ENCODE measurements around the gene AOPEP.

The AOPEP gene

DNA sequence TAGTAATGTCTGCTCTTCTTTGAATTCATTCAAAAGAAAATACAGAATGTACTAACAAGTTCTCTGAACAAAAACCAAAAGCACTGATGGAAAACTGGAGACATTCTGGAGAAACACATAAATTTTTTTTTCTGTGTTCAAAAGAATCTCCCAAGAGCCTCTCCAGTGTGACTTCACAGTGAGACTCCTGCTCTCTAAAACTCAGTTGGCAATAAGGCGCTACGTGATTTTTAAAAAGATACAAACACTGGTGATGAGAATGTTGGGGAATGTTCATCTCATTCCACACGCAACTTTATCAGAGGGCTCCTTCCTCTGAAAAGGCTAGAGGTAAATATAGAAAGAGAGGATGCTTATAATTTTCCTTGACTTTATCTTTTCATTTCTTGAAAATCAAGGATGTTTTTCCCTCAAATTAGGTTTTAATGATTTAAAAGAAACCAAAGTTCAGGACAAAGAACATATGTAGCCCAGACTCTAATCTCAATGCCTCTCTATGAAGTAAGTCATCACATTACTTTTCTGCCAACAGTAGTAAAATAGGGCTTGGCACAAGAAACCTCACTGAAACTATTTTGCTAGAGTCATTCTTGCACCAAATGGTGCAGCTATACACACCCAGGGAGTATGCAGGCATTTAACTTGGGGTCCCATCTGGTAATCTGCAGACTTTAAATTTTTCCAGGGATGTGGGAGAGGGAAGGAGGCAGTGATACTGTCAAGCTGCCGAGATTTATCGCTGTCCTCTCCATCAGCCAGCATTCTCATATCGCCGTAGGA is 12.9 kb upstream of the AOPEP start:
- Histone ChIP-seq H3K4me3 (ENCODE audit: low read depth, low read length, poor library complexity, severe bottlenecking) (no peak overlapping the region), H3K4me1 (ENCODE audit: insufficient read depth, low read length, severe bottlenecking) (no peaks in the 10 kb centered on the region), H3F3A (ENCODE audit: insufficient read depth, low read length) (no peaks in the 10 kb centered on the region), H3K9ac (ENCODE audit: low read length) (no peak overlapping the region), H3K9me2 (ENCODE audit: low read depth, low read length) (no peaks in the 10 kb centered on the region), H2AFZ (ENCODE audit: low read length) (no peak overlapping the region), H3K27me3 (ENCODE audit: insufficient read depth, low read length) (no peaks in the 10 kb centered on the region), H3K36me3 (ENCODE audit: insufficient read depth, low read length) (no peaks in the 10 kb centered on the region), H3K9me3 (ENCODE audit: low read length) (peaks cover 11% of the 10 kb centered on the region; the same call in 1 of the 2 replicates), H3K4me2 (ENCODE audit: low read length) (no peak overlapping the region), H3K27ac (ENCODE audit: low read depth, low read length, poor library complexity, severe bottlenecking) (no peak overlapping the region), H4K20me1 (ENCODE audit: insufficient read depth, low read length) (no peaks in the 10 kb centered on the region), H3K79me2 (ENCODE audit: insufficient read depth, low read length) (no peaks in the 10 kb centered on the region)
- TF ChIP-seq, protein P1, sequence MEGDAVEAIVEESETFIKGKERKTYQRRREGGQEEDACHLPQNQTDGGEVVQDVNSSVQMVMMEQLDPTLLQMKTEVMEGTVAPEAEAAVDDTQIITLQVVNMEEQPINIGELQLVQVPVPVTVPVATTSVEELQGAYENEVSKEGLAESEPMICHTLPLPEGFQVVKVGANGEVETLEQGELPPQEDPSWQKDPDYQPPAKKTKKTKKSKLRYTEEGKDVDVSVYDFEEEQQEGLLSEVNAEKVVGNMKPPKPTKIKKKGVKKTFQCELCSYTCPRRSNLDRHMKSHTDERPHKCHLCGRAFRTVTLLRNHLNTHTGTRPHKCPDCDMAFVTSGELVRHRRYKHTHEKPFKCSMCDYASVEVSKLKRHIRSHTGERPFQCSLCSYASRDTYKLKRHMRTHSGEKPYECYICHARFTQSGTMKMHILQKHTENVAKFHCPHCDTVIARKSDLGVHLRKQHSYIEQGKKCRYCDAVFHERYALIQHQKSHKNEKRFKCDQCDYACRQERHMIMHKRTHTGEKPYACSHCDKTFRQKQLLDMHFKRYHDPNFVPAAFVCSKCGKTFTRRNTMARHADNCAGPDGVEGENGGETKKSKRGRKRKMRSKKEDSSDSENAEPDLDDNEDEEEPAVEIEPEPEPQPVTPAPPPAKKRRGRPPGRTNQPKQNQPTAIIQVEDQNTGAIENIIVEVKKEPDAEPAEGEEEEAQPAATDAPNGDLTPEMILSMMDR (IDR thresholded peaks at IDR 0.05; ENCODE audit: low read length) = no peak

DNA sequence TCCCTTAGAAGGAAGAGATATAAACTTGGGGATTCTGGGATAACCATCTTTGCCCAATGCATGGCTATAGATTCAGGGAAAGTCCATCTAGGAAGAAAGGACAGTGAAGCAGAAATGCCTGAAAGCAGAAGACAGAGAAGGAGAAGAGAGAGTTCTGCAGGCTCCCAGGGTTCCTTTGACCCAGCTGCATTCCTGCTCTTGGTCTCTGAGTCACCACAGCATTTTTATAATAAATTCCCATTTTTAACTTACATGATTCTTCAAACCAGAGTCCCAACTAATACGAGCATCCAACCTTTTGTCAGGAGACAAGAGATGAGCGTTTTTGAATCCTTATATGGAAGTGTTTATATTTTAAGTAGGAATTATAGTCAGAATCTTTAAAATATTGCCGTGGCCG is 12.0 kb upstream of the AOPEP start:
- Histone ChIP-seq H3K4me2 (ENCODE audit: low read length) (no peak overlapping the region), H3K79me2 (ENCODE audit: insufficient read depth, low read length) (no peaks in the 10 kb centered on the region), H3K9me3 (ENCODE audit: low read length) (peaks cover 11% of the 10 kb centered on the region; the same call in 1 of the 2 replicates), H3K27me3 (ENCODE audit: insufficient read depth, low read length) (no peaks in the 10 kb centered on the region), H3K36me3 (ENCODE audit: insufficient read depth, low read length) (no peaks in the 10 kb centered on the region), H3K9me2 (ENCODE audit: low read depth, low read length) (no peaks in the 10 kb centered on the region), H3K4me3 (ENCODE audit: low read depth, low read length, poor library complexity, severe bottlenecking) (no peak overlapping the region), H3K4me1 (ENCODE audit: insufficient read depth, low read length, severe bottlenecking) (no peaks in the 10 kb centered on the region), H3F3A (ENCODE audit: insufficient read depth, low read length) (no peaks in the 10 kb centered on the region), H4K20me1 (ENCODE audit: insufficient read depth, low read length) (no peaks in the 10 kb centered on the region), H3K9ac (ENCODE audit: low read length) (no peak overlapping the region), H3K27ac (ENCODE audit: low read depth, low read length, poor library complexity, severe bottlenecking) (no peak overlapping the region), H2AFZ (ENCODE audit: low read length) (no peak overlapping the region)
- TF ChIP-seq, protein P1 (IDR thresholded peaks at IDR 0.05; ENCODE audit: low read length) = no peak
- no peak for TF ChIP-seq EZH2 (IDR thresholded peaks at IDR 0.05; ENCODE audit: borderline replicate concordance, low read length)

DNA sequence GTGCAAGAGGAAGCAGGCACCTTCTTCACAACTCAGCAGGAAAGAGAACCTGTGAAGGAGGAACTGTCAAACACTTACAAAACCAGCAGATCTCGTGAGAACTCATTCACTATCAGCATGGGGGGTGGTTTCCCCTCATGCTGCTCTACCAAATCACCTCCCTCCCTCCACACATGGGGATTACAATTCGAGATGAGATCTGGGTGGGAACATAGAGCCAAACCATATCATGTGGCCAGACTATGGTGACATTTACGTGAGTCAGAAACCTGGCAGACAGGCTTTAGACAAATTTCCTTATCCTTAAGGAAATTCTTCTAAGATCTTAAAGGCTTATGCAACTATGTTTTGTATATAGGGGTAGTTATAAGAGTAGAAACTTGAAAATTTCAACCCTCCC is 8.7 kb upstream of the AOPEP start:
- Histone ChIP-seq H3F3A (ENCODE audit: insufficient read depth, low read length) (no peaks in the 10 kb centered on the region), H3K9ac (ENCODE audit: low read length) (no peak overlapping the region), H3K9me3 (ENCODE audit: low read length) (peaks cover 22% of the 10 kb centered on the region), H3K27me3 (ENCODE audit: insufficient read depth, low read length) (no peaks in the 10 kb centered on the region), H3K4me2 (ENCODE audit: low read length) (no peak overlapping the region), H4K20me1 (ENCODE audit: insufficient read depth, low read length) (no peaks in the 10 kb centered on the region), H3K4me3 (ENCODE audit: low read depth, low read length, poor library complexity, severe bottlenecking) (no peak overlapping the region), H3K4me1 (ENCODE audit: insufficient read depth, low read length, severe bottlenecking) (no peaks in the 10 kb centered on the region), H3K9me2 (ENCODE audit: low read depth, low read length) (no peaks in the 10 kb centered on the region), H3K79me2 (ENCODE audit: insufficient read depth, low read length) (no peaks in the 10 kb centered on the region), H2AFZ (ENCODE audit: low read length) (no peak overlapping the region), H3K36me3 (ENCODE audit: insufficient read depth, low read length) (no peaks in the 10 kb centered on the region), H3K27ac (ENCODE audit: low read depth, low read length, poor library complexity, severe bottlenecking) (no peak overlapping the region)
- TF ChIP-seq, protein P1 (IDR thresholded peaks at IDR 0.05; ENCODE audit: low read length) = no peak
- TF ChIP-seq EZH2 (IDR thresholded peaks at IDR 0.05; ENCODE audit: borderline replicate concordance, low read length) = no peak

Data from OCI-LY1 (cell line).